ENCODE results near the gene BRCA1.
A peak's percentile ranks its signal among the peaks of the same experiment; 100 is the strongest.

The BRCA1 gene

GRCh38 chr17:43094129-43094835 lies 30.9 kb downstream of the BRCA1 start:
- TF ChIP-seq CTCF (IDR thresholded peaks at IDR 0.05; ENCODE audit: low read depth, low read length, missing control alignments) = no peak
- DNase-seq (ENCODE audit: extremely low read depth, low read depth) = no peak
- no peak overlapping the region for H3K4me3 ChIP-seq (replicated peaks; ENCODE audit: low read depth, low read length)

DNA sequence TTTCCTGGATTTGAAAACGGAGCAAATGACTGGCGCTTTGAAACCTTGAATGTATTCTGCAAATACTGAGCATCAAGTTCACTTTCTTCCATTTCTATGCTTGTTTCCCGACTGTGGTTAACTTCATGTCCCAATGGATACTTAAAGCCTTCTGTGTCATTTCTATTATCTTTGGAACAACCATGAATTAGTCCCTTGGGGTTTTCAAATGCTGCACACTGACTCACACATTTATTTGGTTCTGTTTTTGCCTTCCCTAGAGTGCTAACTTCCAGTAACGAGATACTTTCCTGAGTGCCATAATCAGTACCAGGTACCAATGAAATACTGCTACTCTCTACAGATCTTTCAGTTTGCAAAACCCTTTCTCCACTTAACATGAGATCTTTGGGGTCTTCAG lies 32.3 kb downstream of the BRCA1 start:
- no peak for DNase-seq (ENCODE audit: extremely low read depth, low read depth)
- H3K4me3 ChIP-seq (replicated peaks; ENCODE audit: low read depth, low read length) = no peak overlapping the region
- TF ChIP-seq CTCF (IDR thresholded peaks at IDR 0.05; ENCODE audit: low read depth, low read length, missing control alignments) = no peak

GRCh38 chr17:43090022-43090421 lies 35.1 kb downstream of the BRCA1 start:
- no peak for DNase-seq (ENCODE audit: extremely low read depth, low read depth)
- TF ChIP-seq CTCF (IDR thresholded peaks at IDR 0.05; ENCODE audit: low read depth, low read length, missing control alignments) = no peak
- no peak overlapping the region for H3K4me3 ChIP-seq (replicated peaks; ENCODE audit: low read depth, low read length)

DNA sequence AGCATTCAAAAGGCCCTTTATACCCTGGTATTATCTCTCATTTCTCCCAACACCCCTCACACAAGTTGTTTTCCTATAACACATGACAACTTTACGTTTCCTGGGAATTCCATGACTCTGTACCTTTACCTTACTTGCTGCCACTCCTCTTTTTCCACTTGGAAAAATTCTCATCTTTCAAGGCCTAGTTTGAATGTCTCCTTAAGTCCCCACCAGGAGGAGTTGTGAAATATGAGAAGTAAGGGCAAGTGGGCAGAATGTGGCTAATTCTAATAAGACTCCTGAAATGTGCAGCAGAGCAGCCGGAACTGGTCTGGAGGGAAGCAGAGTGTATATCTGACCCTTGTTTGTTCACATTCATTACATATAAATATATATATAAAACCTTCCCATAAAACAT lies 39.7 kb downstream of the BRCA1 start:
- TF ChIP-seq CTCF (IDR thresholded peaks at IDR 0.05; ENCODE audit: low read depth, low read length, missing control alignments) = no peak
- H3K4me3 ChIP-seq (replicated peaks; ENCODE audit: low read depth, low read length) = no peak overlapping the region
- peak; percentile 16 for DNase-seq (ENCODE audit: extremely low read depth, low read depth)

GRCh38 chr17:43079641-43080302 lies 45.4 kb downstream of the BRCA1 start:
- no peak for TF ChIP-seq CTCF (IDR thresholded peaks at IDR 0.05; ENCODE audit: low read depth, low read length, missing control alignments)
- no peak for DNase-seq (ENCODE audit: extremely low read depth, low read depth)
- no peak overlapping the region for H3K4me3 ChIP-seq (replicated peaks; ENCODE audit: low read depth, low read length)

DNA sequence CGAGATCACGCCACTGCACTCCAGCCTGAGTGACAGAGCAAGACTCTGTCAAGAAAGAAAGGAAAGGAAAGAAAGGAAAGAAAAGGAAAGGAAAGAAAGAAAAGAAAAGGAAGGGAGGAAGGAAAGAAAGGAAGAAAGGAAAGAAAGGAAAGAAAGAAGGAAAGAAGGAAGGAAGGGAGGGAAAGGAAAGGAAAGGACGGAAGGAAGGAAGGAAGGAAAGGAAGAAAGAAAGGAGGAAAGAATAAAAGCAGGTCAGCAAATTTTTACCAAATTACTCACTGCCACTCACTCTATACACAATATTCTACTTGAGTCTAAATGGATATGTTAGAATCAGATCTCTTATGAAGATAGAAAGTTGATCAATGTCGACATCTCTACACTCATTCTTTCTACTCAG lies 50.3 kb downstream of the BRCA1 start:
- TF ChIP-seq CTCF (IDR thresholded peaks at IDR 0.05; ENCODE audit: low read depth, low read length, missing control alignments) = no peak
- no peak overlapping the region for H3K4me3 ChIP-seq (replicated peaks; ENCODE audit: low read depth, low read length)

More for the DNA sequence above, 50.3 kb downstream of the BRCA1 start:
- no peak for DNase-seq (ENCODE audit: extremely low read depth, low read depth)
